COLO668 (cell line): ENCODE data around the gene RAB13.

ENCODE experiments used
- DNase-seq: peaks from one replicate; lab custom pipeline; 2025; ENCODE audit not compliant: unreplicated experiment; lab: John Stamatoyannopoulos, UW

RAB13 gene

DNA sequence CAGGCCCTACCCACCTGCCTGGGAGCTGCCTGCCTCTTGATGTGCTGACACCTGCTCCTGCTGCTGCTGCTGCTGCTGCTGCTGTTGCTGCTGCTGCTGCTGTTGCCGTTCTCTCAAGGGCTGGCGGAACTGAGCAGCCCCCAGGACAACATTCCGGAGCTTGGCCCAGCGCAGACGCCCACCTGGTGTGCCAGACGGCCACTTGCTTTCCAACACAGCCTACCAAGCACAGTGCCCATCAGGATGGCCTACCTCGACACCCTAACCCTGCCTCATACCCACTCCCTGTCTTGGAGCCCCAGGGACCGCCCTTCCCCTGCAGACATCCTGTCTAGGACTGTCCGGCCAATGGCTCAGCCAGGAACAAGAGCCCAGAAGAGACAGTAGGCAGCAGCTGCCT is 51.4 kb downstream of the RAB13 start:
- no peak for DNase-seq

DNA sequence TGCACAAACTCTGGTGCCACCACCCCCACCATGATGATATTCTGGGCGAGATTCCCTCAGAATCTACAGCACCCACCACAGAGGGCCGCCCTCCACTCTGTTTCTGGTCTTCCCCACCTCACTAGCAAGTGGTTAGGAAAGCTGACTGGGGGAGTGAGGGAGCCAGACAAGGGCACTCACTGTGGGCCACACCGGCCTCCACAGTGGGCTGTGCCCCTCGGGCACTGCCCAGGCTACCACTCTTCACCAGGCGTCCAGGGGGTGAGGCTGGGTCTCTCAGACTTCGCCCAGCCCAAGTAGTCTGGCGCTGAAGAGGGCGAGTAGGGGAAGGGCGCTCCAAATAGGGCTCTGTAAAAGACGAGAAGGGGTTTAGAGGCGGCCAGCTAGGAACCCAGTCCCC is 52.2 kb downstream of the RAB13 start:
- DNase-seq: no peak

DNA sequence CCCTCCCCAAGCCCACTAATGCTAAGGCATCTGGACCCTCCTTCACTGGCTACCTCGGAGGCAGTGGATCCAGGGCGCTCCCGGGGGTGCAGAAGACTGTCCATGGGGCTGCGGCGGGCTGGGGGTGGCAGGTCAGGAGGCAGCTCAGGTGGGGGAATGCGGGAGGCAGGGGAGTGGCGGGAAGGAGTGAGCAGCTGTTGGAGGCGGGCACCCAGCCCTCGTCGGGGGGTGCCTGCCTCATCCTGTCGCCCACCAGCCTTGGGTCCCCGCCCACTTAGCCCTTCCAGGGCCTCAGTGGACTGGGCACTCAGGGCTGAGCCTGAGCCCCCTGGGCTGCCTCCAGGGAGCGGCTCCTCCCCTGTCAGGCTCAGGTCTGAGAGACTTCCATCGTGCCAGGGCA is 52.7 kb downstream of the RAB13 start:
- DNase-seq: no peak

DNA sequence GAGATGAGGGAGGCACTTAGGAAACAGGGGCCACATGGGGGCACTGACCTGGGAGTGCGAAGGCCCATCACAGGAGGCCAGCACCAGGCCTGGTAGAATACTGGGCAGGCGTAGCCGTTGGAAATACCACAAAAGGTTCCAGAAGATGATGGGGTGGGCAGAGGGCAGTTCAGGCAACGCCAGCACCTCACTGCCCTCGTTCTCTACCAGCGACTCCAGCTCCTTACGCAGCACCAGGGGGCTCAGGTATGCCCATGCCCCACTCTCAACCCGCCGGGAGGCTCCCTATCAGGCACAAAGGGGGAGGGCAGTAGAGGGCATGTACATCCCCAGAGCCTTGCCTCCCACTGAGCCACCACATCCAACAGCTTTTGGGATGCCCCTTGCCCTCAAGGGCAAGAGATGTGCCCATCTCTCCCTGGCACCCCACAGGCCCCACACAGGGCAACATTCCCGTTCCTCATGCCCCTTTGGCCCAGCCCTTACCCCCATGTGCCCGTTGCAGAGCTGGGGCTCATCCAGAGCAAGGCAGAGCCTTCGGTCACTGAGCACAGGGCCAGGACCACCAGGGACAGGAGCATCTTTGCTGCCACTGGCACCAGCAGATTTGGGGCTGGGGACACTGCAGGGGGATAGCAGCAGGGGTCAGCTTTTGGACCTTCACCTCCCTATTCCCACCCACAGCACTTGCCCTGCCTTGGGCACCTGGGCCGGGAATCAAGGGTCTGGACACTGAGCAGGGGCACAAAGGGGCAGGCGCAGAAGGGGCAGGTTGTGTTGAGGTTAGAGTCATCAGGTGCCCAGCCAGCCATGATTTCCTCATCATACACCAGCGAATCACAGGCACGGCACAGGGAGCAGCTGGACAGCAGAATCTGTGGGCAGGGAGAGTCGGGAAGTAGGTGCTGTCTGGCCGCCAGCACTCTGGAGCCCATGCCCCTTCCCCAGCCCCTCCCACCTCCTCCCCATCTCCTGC is 53.7 kb downstream of the RAB13 start:
- no peak for DNase-seq
